Measurements from ENCODE around the gene ATL2.

- TF ChIP-seq, protein P1, sequence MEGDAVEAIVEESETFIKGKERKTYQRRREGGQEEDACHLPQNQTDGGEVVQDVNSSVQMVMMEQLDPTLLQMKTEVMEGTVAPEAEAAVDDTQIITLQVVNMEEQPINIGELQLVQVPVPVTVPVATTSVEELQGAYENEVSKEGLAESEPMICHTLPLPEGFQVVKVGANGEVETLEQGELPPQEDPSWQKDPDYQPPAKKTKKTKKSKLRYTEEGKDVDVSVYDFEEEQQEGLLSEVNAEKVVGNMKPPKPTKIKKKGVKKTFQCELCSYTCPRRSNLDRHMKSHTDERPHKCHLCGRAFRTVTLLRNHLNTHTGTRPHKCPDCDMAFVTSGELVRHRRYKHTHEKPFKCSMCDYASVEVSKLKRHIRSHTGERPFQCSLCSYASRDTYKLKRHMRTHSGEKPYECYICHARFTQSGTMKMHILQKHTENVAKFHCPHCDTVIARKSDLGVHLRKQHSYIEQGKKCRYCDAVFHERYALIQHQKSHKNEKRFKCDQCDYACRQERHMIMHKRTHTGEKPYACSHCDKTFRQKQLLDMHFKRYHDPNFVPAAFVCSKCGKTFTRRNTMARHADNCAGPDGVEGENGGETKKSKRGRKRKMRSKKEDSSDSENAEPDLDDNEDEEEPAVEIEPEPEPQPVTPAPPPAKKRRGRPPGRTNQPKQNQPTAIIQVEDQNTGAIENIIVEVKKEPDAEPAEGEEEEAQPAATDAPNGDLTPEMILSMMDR (IDR thresholded peaks at IDR 0.05; ENCODE audit: poor library complexity): no peak
- TF ChIP-seq EZH2phosphoT487 (IDR thresholded peaks at IDR 0.05; ENCODE audit: low read depth, severe bottlenecking, unreplicated experiment) (no peak), EZH2 (IDR thresholded peaks at IDR 0.05; ENCODE audit: borderline replicate concordance) (no peak)
Measured at GRCh38 chr2:38419499-38419898, 42.4 kb upstream of the ATL2 start.

Data from hepatocyte (in vitro differentiated cells).